Right lobe of liver (tissue), 6 donors: ENCODE data around the gene TFCP2L1. TPM values are rescaled to one million over a fixed set of nuclear protein-coding genes. Genes with fewer than 3 reads are reported as not detected.

ENCODE experiments used
- ATAC-seq, 4 donors: fragments of 200-7000 bp; cut with Tn5 transposase; one replicate each; pipeline ENCODE4 v1.9.1; 2020; ENCODE audit warnings: mild to moderate bottlenecking in 4 of 4, moderate library complexity in 4 of 4
- DNase-seq, 3 donors: peaks; one replicate each; pipeline ENCODE4 v3.0.0-alpha.2; 2020
- H3K27ac ChIP-seq, 3 donors: fragments of 200-600 bp; one replicate each; pipeline ENCODE4 v1.8.0; 2022
- H3K27me3 ChIP-seq, 2 donors: fragments of 200-600 bp; one replicate each; pipeline ENCODE4 v1.8.0; 2022
- H3K36me3 ChIP-seq, 4 donors: fragments of 200-600 bp; sonication (generic) in 1 of 4; one replicate each; pipeline versions ENCODE4 v1.5.1 to v1.8.0; 2017 to 2022; ENCODE audit warnings: control low read depth in 1 of 4
- H3K4me1 ChIP-seq, 4 donors: fragments of 200-600 bp; sonication (generic) in 1 of 4; one replicate each; pipeline versions ENCODE4 v1.5.1 to v1.8.0; 2017 to 2022; ENCODE audit warnings: control low read depth in 1 of 4
- H3K4me3 ChIP-seq, 3 donors: fragments of 200-600 bp; one replicate each; pipeline ENCODE4 v1.8.0; 2022
- H3K9me3 ChIP-seq, 4 donors: fragments of 200-600 bp; sonication (generic) in 1 of 4; one replicate each; pipeline versions ENCODE4 v1.5.1 to v1.8.0; 2017 to 2022; ENCODE audit warnings: control low read depth in 1 of 4
- CTCF ChIP-seq, 4 donors: fragments of 200-600 bp in 3 of 4; fragments of 450-650 bp in 1 of 4; IDR thresholded peaks; one replicate each; pipeline versions ENCODE4 v1.5.1 to v1.8.0; 2016 to 2022; ENCODE audit warnings: antibody characterized with exemption in 4 of 4, mild to moderate bottlenecking in 2 of 4
- POLR2A ChIP-seq: fragments of 450-650 bp; IDR thresholded peaks from one replicate; pipeline ENCODE4 v1.6.1; 2017; ENCODE audit warnings: antibody characterized with exemption, mild to moderate bottlenecking
- WGBS: methylation state at CpG from one replicate; pipeline ENCODE4 v1.1.6; 2018; ENCODE audit warnings: low coverage, low lambda C conversion rate; ENCODE audit not compliant: insufficient coverage; ENCODE audit errors: missing lambda C conversion rate; 5-methylcytosine and 5-hydroxymethylcytosine counted together
- intact Hi-C, 2 donors: fragments of 100-400 bp; cut with DNase I; formaldehyde crosslinking; loops; one replicate each; pipeline versions ENCODE4 v1.11.2 to v1.14.1; 2022
- total RNA-seq, 6 experiments: library from RNA; depleted of rRNA in 2 of 6; stranded (reverse); fragments of >200 nt in 2 of 6; fragmentation: NEBNext Ultra II Directional in 3 of 6; extraction: Animal tissue kit (Norgen Biotek cat#: 25700) in 3 of 6; gene quantifications; one replicate each; pipeline versions ENCODE4 v1.1.0 to v1.2.4, GENCODE V29; 2016 to 2023
- donor health status: DM: no; HTN: yes; CAD: no.
- donor health status: DM: no; HTN: no; CAD: no.
- donor health status: DM: no; HTN: no; CAD: no.
- donor health status: DM: no; HTN: yes; CAD: no.
- donor health status: DM: no; HTN: yes; CAD: no.

The TFCP2L1 gene
- total RNA-seq, 6 experiments from 2014 or later = 0.26 to 1.7 (median 0.34) TPM

DNA sequence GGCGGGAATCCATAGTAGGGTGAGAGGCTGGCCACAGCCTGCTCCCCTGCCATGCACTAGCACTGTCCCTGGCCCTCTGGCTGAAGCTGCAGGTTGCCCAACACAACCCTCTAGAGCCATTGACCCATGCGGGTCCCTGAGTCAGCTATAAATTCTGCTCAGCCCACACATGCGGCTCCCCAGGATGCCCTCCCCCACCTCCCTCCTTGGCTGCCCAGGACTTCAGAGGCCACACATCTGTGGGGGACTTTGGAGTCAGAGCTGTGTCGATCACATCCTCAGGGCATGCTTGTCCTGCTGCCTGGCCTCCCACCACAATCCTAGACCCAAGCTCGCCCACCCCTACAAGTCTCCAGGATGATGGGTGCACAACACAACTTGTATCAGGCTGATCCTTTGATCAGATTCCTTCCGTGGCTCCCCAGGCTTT lies 97.0 kb downstream of the TFCP2L1 start:
- intact Hi-C loops = no loop called here
- H3K27ac ChIP-seq = no peak overlapping the region
- no peaks in the 10 kb centered on the region for H3K4me1 ChIP-seq
- TF ChIP-seq POLR2A (no peak), CTCF (IDR thresholded peaks at IDR 0.05) (no peak)
- DNase-seq (no peak), ATAC-seq (no peak)
- WGBS = 36% methylated on average over 2 of the region's 6 CpGs
- no peak overlapping the region for H3K4me3 ChIP-seq
- H3K9me3 ChIP-seq = no peaks in the 10 kb centered on the region
- H3K36me3 ChIP-seq = no peaks in the 10 kb centered on the region
- no peaks in the 10 kb centered on the region for H3K27me3 ChIP-seq

GRCh38 chr2:121187351-121187981 lies 97.5 kb downstream of the TFCP2L1 start:
- H3K4me3 ChIP-seq = no peak overlapping the region
- H3K36me3 ChIP-seq = no peaks in the 10 kb centered on the region
- no peaks in the 10 kb centered on the region for H3K4me1 ChIP-seq
- no peaks in the 10 kb centered on the region for H3K9me3 ChIP-seq
- no peak for TF ChIP-seq POLR2A
- no CpG with 5 or more reads among the region's 19 CpGs for WGBS
- no peak overlapping the region for H3K27ac ChIP-seq
- ATAC-seq (no peak), DNase-seq (no peak)
- no peaks in the 10 kb centered on the region for H3K27me3 ChIP-seq
- intact Hi-C loops = no loop called here

- DNase-seq = no peak
- Histone ChIP-seq H3K4me3 (no peak overlapping the region), H3K27ac (no peak overlapping the region), H3K36me3 (no peaks in the 10 kb centered on the region), H3K27me3 (no peaks in the 10 kb centered on the region), H3K4me1 (no peaks in the 10 kb centered on the region), H3K9me3 (no peaks in the 10 kb centered on the region)
- intact Hi-C loops = no loop called here
- peak in 1 of 4 donors; percentile 12 for ATAC-seq
- 82% methylated on average over 3 of the region's 9 CpGs for WGBS
- TF ChIP-seq CTCF (IDR thresholded peaks at IDR 0.05) (no peak), POLR2A (no peak)
Measured at GRCh38 chr2:121186261-121186660, 98.7 kb downstream of the TFCP2L1 start.

DNA sequence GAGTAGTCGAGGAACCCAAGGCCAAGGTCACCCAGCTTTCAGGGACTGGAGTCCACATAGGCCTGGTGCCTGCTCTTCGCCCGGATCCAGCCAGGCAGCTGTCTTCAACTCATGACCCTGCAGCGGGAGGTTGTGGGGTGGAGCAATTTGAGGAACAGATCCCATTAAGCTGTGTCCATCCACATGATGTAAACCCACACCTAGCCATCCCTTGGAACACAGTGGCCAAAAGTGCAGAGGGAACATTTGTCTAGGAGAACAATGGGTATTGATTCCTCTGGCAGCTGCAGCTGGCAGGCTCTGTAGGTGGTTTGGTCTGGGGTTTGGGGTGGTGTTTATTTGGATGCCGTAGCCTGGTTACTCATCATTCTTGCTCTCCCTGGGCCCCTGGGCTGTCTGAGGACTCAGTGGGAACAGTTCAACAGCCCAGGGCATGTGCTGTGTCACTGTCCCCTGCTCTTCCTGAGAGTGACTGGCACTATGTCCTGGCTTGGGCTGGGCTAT lies 99.4 kb downstream of the TFCP2L1 start:
- no peaks in the 10 kb centered on the region for H3K27me3 ChIP-seq
- 40% methylated on average over 4 of the region's 5 CpGs for WGBS
- TF ChIP-seq POLR2A (no peak), CTCF (IDR thresholded peaks at IDR 0.05) (no peak)
- DNase-seq (no peak), ATAC-seq (peak in 1 of 4 donors; percentile 28)
- H3K36me3 ChIP-seq = no peaks in the 10 kb centered on the region
- no peaks in the 10 kb centered on the region for H3K9me3 ChIP-seq
- no peak overlapping the region for H3K27ac ChIP-seq
- intact Hi-C loops = no loop called here
- H3K4me1 ChIP-seq = no peaks in the 10 kb centered on the region
- no peak overlapping the region for H3K4me3 ChIP-seq

DNA sequence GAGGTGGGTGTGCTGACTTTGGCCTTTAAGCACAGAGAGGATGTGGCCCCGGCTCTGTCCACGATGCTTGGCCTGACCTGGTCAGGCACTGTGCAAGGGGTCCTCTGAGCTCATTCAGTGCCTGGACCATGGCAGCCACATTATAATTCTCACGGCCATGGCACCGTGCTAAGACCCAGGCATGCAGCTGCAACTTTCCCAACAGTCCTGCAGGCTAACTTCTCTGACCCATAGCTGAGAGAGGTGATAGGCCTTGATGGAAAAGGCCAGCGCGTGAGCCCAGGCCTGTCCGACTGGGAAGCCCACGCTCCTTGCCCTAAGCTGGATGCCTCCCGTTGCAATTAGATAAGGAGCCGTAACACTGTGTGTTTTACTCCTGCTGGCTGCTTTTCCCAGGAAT lies 99.9 kb downstream of the TFCP2L1 start:
- Histone ChIP-seq H3K27ac (no peak overlapping the region), H3K27me3 (no peaks in the 10 kb centered on the region), H3K36me3 (no peaks in the 10 kb centered on the region), H3K4me1 (no peaks in the 10 kb centered on the region), H3K4me3 (no peak overlapping the region), H3K9me3 (no peaks in the 10 kb centered on the region)
- TF ChIP-seq POLR2A (no peak), CTCF (IDR thresholded peaks at IDR 0.05) (no peak)
- ATAC-seq (no peak), DNase-seq (no peak)
- WGBS = 72% methylated on average over 4 of the region's 10 CpGs
- intact Hi-C loops = no loop called here
